SK-N-SH (cell line): ENCODE measurements around the gene APEH. TPM values are rescaled to one million over a fixed set of nuclear protein-coding genes. Genes with fewer than 3 reads are reported as not detected.

Source experiments
- CTCF ChIA-PET: fragments of 300-600, 350-600 bp; formaldehyde crosslinking; extraction: SDS; loops from one replicate; lab custom pipeline; 2021; lab: Yijun Ruan, JAX
- POLR2A ChIA-PET: fragments of 350-600 bp; sonication (Branson Sonifier 250); formaldehyde crosslinking; extraction: SDS; loops from one replicate; lab custom pipeline; 2020; ENCODE audit warnings: antibody characterized with exemption, inconsistent platforms; lab: Yijun Ruan, JAX
- DNase-seq: peaks from one replicate; pipeline ENCODE4 v3.0.0; 2012
- H2AFZ ChIP-seq: fragments of 200-600 bp; sonication (generic); 2 replicates; pipeline ENCODE4 v1.8.1; 2016; ENCODE audit warnings: antibody characterized with exemption, mild to moderate bottlenecking, low read depth
- H3F3A ChIP-seq: fragments of 200-600 bp; sonication (generic); replicated peaks from 2 replicates; pipeline ENCODE3; 2016; ENCODE audit warnings: antibody characterized with exemption, mild to moderate bottlenecking; ENCODE audit not compliant: insufficient read depth
- H3K27ac ChIP-seq, 2 experiments: fragments of 200-500 bp in 1 of 2; fragments of 200-600 bp in 1 of 2; sonication (Bioruptor generic) in 1 of 2; sonication (generic), shearing (Covaris generic) in 1 of 2; 2 replicates each; pipeline versions ENCODE4 v1.5.1 to v1.6.1; 2014 to 2016; ENCODE audit warnings: low read depth in 2 of 2, inconsistent platforms in 1 of 2, low read length in 1 of 2, mild to moderate bottlenecking in 1 of 2, mixed read lengths in 1 of 2
- H3K27me3 ChIP-seq: fragments of 200-600 bp; sonication (generic), shearing (Covaris generic); 2 replicates; pipeline ENCODE4 v1.6.1; 2016; ENCODE audit warnings: mixed run types; ENCODE audit not compliant: insufficient read depth
- H3K36me3 ChIP-seq, 2 experiments: fragments of 200-500 bp in 1 of 2; fragments of 200-600 bp in 1 of 2; sonication (Bioruptor generic) in 1 of 2; sonication (generic) in 1 of 2; replicated peaks in 1 of 2; 2 replicates each; pipeline versions ENCODE3 to v1.5.1; 2014 to 2016; ENCODE audit warnings: low read length in 1 of 2, mild to moderate bottlenecking in 1 of 2; ENCODE audit not compliant: insufficient read depth in 2 of 2, control insufficient read depth in 1 of 2
- H3K4me1 ChIP-seq, 2 experiments: fragments of 200-500 bp in 1 of 2; fragments of 200-600 bp in 1 of 2; sonication (Bioruptor generic) in 1 of 2; sonication (generic), shearing (Covaris generic) in 1 of 2; 2 replicates each; pipeline versions ENCODE4 v1.5.1 to v1.6.1; 2014 to 2016; ENCODE audit warnings: low read depth in 1 of 2, low read length in 1 of 2, mixed run types in 1 of 2; ENCODE audit not compliant: insufficient read depth in 2 of 2, control insufficient read depth in 1 of 2
- H3K4me2 ChIP-seq: fragments of 200-600 bp; sonication (generic), shearing (Covaris generic); 2 replicates; pipeline ENCODE4 v1.6.1; 2017; ENCODE audit warnings: mixed run types
- H3K4me3 ChIP-seq, 2 experiments: fragments of 200-500 bp in 1 of 2; fragments of 200-600 bp in 1 of 2; sonication (Bioruptor generic) in 1 of 2; sonication (generic), shearing (Covaris generic) in 1 of 2; 2 replicates each; pipeline versions ENCODE4 v1.5.1 to v1.8.1; 2014 to 2016; ENCODE audit warnings: low read depth in 2 of 2, inconsistent platforms in 1 of 2, low read length in 1 of 2, mild to moderate bottlenecking in 1 of 2, mixed read lengths in 1 of 2, moderate library complexity in 1 of 2
- H3K79me2 ChIP-seq: fragments of 200-600 bp; sonication (generic); 2 replicates; pipeline ENCODE4 v1.8.1; 2017; ENCODE audit warnings: mild to moderate bottlenecking; ENCODE audit not compliant: insufficient read depth
- H3K9ac ChIP-seq: fragments of 200-600 bp; sonication (generic); 2 replicates; pipeline ENCODE4 v1.6.1; 2017; ENCODE audit warnings: mixed run types
- H3K9me2 ChIP-seq: fragments of 200-600 bp; sonication (generic); 2 replicates; pipeline ENCODE4 v1.6.1; 2017; ENCODE audit warnings: mixed run types
- H3K9me3 ChIP-seq: fragments of 200-600 bp; sonication (generic); 2 replicates; pipeline ENCODE4 v1.6.1; 2017; ENCODE audit warnings: mixed run types, mild to moderate bottlenecking, moderate library complexity
- H4K20me1 ChIP-seq: fragments of 200-600 bp; sonication (generic); 2 replicates; pipeline ENCODE4 v1.6.1; 2017; ENCODE audit warnings: mild to moderate bottlenecking, mixed run types; ENCODE audit not compliant: insufficient read depth
- FOSL2 ChIP-seq: IDR thresholded peaks from 2 replicates; pipeline ENCODE4 v1.4.0; 2012; ENCODE audit warnings: low read depth, mild to moderate bottlenecking, moderate library complexity, borderline replicate concordance
- FOXJ3 ChIP-seq: sonication (generic); formaldehyde crosslinking; IDR thresholded peaks from 2 replicates; pipeline ENCODE4 v1.5.1; 2020; ENCODE audit warnings: mild to moderate bottlenecking, missing genetic modification reagents
- JUND ChIP-seq: IDR thresholded peaks from 2 replicates; pipeline ENCODE4 v1.4.0; 2012
- MXI1 ChIP-seq: IDR thresholded peaks from 2 replicates; pipeline ENCODE4 v1.6.1; 2012; ENCODE audit warnings: mild to moderate bottlenecking, low read depth, low read length, improper control_type of control experiment
- PBX3 ChIP-seq: IDR thresholded peaks from 2 replicates; pipeline ENCODE4; 2012
- POLR2AphosphoS5 ChIP-seq: IDR thresholded peaks from 2 replicates; pipeline ENCODE4 v1.6.1; 2012; ENCODE audit warnings: low read depth, low read length
- RAD21 ChIP-seq: IDR thresholded peaks from 2 replicates; pipeline ENCODE4 v1.6.1; 2012; ENCODE audit warnings: mild to moderate bottlenecking, low read length
- REST ChIP-seq: IDR thresholded peaks from 2 replicates; pipeline ENCODE4 v1.6.1; 2012; ENCODE audit warnings: mild to moderate bottlenecking, low read depth, low read length, moderate library complexity
- SIN3A ChIP-seq: IDR thresholded peaks from 2 replicates; pipeline ENCODE4 v1.6.1; 2012; ENCODE audit warnings: low read depth, mild to moderate bottlenecking, low read length, moderate library complexity, borderline replicate concordance
- TAF1 ChIP-seq: IDR thresholded peaks from 2 replicates; pipeline ENCODE4 v1.6.1; 2012; ENCODE audit warnings: low read depth, mild to moderate bottlenecking, low read length, moderate library complexity, borderline replicate concordance
- TEAD4 ChIP-seq: IDR thresholded peaks from 2 replicates; pipeline ENCODE4 v1.4.0; 2012; ENCODE audit warnings: mild to moderate bottlenecking, borderline replicate concordance; ENCODE audit not compliant: insufficient read depth
- USF2 ChIP-seq: fragments of 150-350 bp; IDR thresholded peaks from 2 replicates; pipeline ENCODE4 v1.6.1; 2017; ENCODE audit warnings: antibody characterized with exemption, low read length, low read depth, borderline replicate concordance
- WGBS: methylation state at CpG from one replicate; pipeline ENCODE4 v1.1.6; 2017; ENCODE audit warnings: low lambda C conversion rate; 5-methylcytosine and 5-hydroxymethylcytosine counted together
- polyA plus RNA-seq, 3 experiments: library from polyadenylated mRNA; depleted of rRNA; stranded (reverse); fragments of >200 nt; gene quantifications; 2 replicates each; pipeline ENCODE4 v1.2.3, GENCODE V29; 2012

The APEH gene
- polyA plus RNA-seq, 1 of the 3 experiments (the other 2 are of a cell fraction): 112 TPM

- no peak overlapping the region for H3K27ac ChIP-seq
- H3K27me3 ChIP-seq: no peaks in the 10 kb centered on the region
- TF ChIP-seq SIN3A (no peak), RAD21 (no peak), TEAD4 (no peak), FOXJ3 (CRISPR knock-in tag) (no peak), USF2 (no peak), JUND (no peak), REST (no peak), PBX3 (no peak), TAF1 (no peak), MXI1 (no peak), FOSL2 (no peak), POLR2AphosphoS5 (no peak)
- H2AFZ ChIP-seq: no peak overlapping the region
- ChIA-PET POLR2A (no interaction called here), CTCF (interaction anchor here (1.4 to 8.1 kb wide), 3 partner anchors 11 to 160 kb away, joined by 3 to 76 read pairs (median 19); partner anchors contain the start of gene AMIGO3)
- no peaks in the 10 kb centered on the region for H3K4me1 ChIP-seq
- H3K9ac ChIP-seq: no peak overlapping the region
- H3K36me3 ChIP-seq: peaks cover 0 to 38% of the 10 kb centered on the region in 2 experiments
- H3K9me2 ChIP-seq: no peaks in the 10 kb centered on the region
- no peaks in the 10 kb centered on the region for H3K79me2 ChIP-seq
- no peak for DNase-seq
- no peaks in the 10 kb centered on the region for H3F3A ChIP-seq
- H3K9me3 ChIP-seq: no peaks in the 10 kb centered on the region
- no peak overlapping the region for H3K4me3 ChIP-seq
- WGBS: 78% methylated on average over 4 of the region's 8 CpGs
- no peaks in the 10 kb centered on the region for H4K20me1 ChIP-seq
- no peak overlapping the region for H3K4me2 ChIP-seq
Measured at GRCh38 chr3:49700014-49700413, 25.9 kb downstream of the APEH start.
